ENCODE data around the gene TMEM164.

Gene TMEM164

GRCh38 chrX:110211340-110211739 is 208.4 kb downstream of the TMEM164 start:
- no peak for DNase-seq
- TF ChIP-seq EZH2 (optimal IDR thresholded peaks at IDR 0.05; ENCODE audit: low read depth, low read length) (no peak), CTCF (IDR thresholded peaks at IDR 0.05; ENCODE audit: low read length) (no peak), EZH2phosphoT487 (IDR thresholded peaks at IDR 0.05; ENCODE audit: low read length) (no peak)
- Histone ChIP-seq H3K36me3 (replicated peaks; ENCODE audit: insufficient read depth, low read length) (no peaks in the 10 kb centered on the region), H3K4me2 (ENCODE audit: low read depth, low read length) (no peak overlapping the region), H3K79me2 (ENCODE audit: low read length) (no peaks in the 10 kb centered on the region), H3K27ac (ENCODE audit: low read length) (no peak overlapping the region), H3K9me3 (replicated peaks; ENCODE audit: insufficient read depth, low read length) (no peaks in the 10 kb centered on the region), H3K9me2 (replicated peaks; ENCODE audit: insufficient read depth, low read length) (no peaks in the 10 kb centered on the region), H2AFZ (ENCODE audit: low read length) (no peak overlapping the region), H3K4me3 (ENCODE audit: low read length) (no peak overlapping the region), H3K9ac (ENCODE audit: low read length) (no peak overlapping the region), H3K27me3 (replicated peaks; ENCODE audit: insufficient read depth, low read length) (no peaks in the 10 kb centered on the region), H3K4me1 (ENCODE audit: low read length) (no peaks in the 10 kb centered on the region), H3F3A (ENCODE audit: insufficient read depth, low read length) (no peaks in the 10 kb centered on the region), H4K20me1 (ENCODE audit: insufficient read depth, low read length) (no peaks in the 10 kb centered on the region)

DNA sequence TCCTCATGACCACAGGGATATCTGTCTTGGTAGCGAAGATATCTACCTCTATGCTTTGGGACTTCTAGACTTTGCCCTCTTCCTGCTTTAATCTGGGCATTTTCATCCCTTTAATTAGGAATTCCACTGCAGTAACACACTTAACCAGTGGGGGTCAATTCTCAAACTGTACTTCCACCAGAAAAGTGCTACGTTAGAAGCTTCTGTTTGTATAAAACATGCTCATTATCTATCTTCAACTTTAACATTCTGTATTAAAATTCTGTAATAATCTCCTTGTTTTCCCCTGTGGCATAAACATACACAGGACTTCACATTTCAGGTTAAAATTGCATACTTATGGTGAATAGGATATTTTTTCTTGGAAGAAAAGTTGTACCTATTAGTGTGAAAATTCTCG is 209.4 kb downstream of the TMEM164 start:
- H3K4me2 ChIP-seq (ENCODE audit: low read depth, low read length): no peak overlapping the region
- no peaks in the 10 kb centered on the region for H3F3A ChIP-seq (ENCODE audit: insufficient read depth, low read length)
- H3K79me2 ChIP-seq (ENCODE audit: low read length): no peaks in the 10 kb centered on the region
- no peaks in the 10 kb centered on the region for H4K20me1 ChIP-seq (ENCODE audit: insufficient read depth, low read length)
- no peak for DNase-seq
- no peak overlapping the region for H3K4me3 ChIP-seq (ENCODE audit: low read length)
- no peaks in the 10 kb centered on the region for H3K36me3 ChIP-seq (replicated peaks; ENCODE audit: insufficient read depth, low read length)
- no peaks in the 10 kb centered on the region for H3K4me1 ChIP-seq (ENCODE audit: low read length)
- H2AFZ ChIP-seq (ENCODE audit: low read length): no peak overlapping the region
- no peak overlapping the region for H3K9ac ChIP-seq (ENCODE audit: low read length)
- H3K9me2 ChIP-seq (replicated peaks; ENCODE audit: insufficient read depth, low read length): no peaks in the 10 kb centered on the region
- H3K27ac ChIP-seq (ENCODE audit: low read length): no peak overlapping the region
- no peaks in the 10 kb centered on the region for H3K9me3 ChIP-seq (replicated peaks; ENCODE audit: insufficient read depth, low read length)
- no peak for TF ChIP-seq EZH2 (optimal IDR thresholded peaks at IDR 0.05; ENCODE audit: low read depth, low read length)
- no peak for TF ChIP-seq EZH2phosphoT487 (IDR thresholded peaks at IDR 0.05; ENCODE audit: low read length)
- TF ChIP-seq CTCF (IDR thresholded peaks at IDR 0.05; ENCODE audit: low read length): no peak
- H3K27me3 ChIP-seq (replicated peaks; ENCODE audit: insufficient read depth, low read length): no peaks in the 10 kb centered on the region

- Histone ChIP-seq H3K27ac (ENCODE audit: low read length) (no peak overlapping the region), H3K9me3 (replicated peaks; ENCODE audit: insufficient read depth, low read length) (no peaks in the 10 kb centered on the region), H3K4me1 (ENCODE audit: low read length) (no peaks in the 10 kb centered on the region), H3F3A (ENCODE audit: insufficient read depth, low read length) (no peaks in the 10 kb centered on the region), H3K4me3 (ENCODE audit: low read length) (no peak overlapping the region), H3K36me3 (replicated peaks; ENCODE audit: insufficient read depth, low read length) (no peaks in the 10 kb centered on the region), H3K79me2 (ENCODE audit: low read length) (no peaks in the 10 kb centered on the region), H2AFZ (ENCODE audit: low read length) (no peak overlapping the region), H3K9ac (ENCODE audit: low read length) (no peak overlapping the region), H3K4me2 (ENCODE audit: low read depth, low read length) (no peak overlapping the region), H3K27me3 (replicated peaks; ENCODE audit: insufficient read depth, low read length) (no peaks in the 10 kb centered on the region), H3K9me2 (replicated peaks; ENCODE audit: insufficient read depth, low read length) (no peaks in the 10 kb centered on the region), H4K20me1 (ENCODE audit: insufficient read depth, low read length) (no peaks in the 10 kb centered on the region)
- TF ChIP-seq CTCF (IDR thresholded peaks at IDR 0.05; ENCODE audit: low read length) (no peak), EZH2 (optimal IDR thresholded peaks at IDR 0.05; ENCODE audit: low read depth, low read length) (no peak), EZH2phosphoT487 (IDR thresholded peaks at IDR 0.05; ENCODE audit: low read length) (no peak)
- no peak for DNase-seq
Observed at GRCh38 chrX:110213183-110213582, 210.3 kb downstream of the TMEM164 start.

Measured in MM.1S (cell line).